CD4-positive, alpha-beta T cell (primary cell): Measurements from ENCODE around the gene BBS1. TPM values are rescaled to one million over a fixed set of nuclear protein-coding genes. Genes with fewer than 3 reads are reported as not detected.
A peak's percentile ranks its signal among the peaks of the same experiment; 100 is the strongest.

ENCODE experiments used
- ATAC-seq: fragments of 200-7000 bp; cut with Tn5 transposase; one replicate; pipeline ENCODE4 v1.10.0; 2022; ENCODE audit warnings: mild to moderate bottlenecking; ENCODE audit not compliant: poor library complexity
- CTCF ChIA-PET: fragments of 350-600 bp; sonication (Branson Sonifier 250); formaldehyde crosslinking; loops from one replicate; lab custom pipeline; 2021; ENCODE audit warnings: antibody characterized with exemption, inconsistent platforms; lab: Charles Lee
- POLR2A ChIA-PET: fragments of 350-600 bp; sonication (Branson Sonifier 250); formaldehyde crosslinking; loops from one replicate; lab custom pipeline; 2021; ENCODE audit warnings: antibody characterized with exemption, inconsistent platforms; lab: Charles Lee
- DNase-seq, 14 experiments: peaks; one replicate each; pipeline ENCODE4 v3.0.0-alpha.2; 2013 to 2020; ENCODE audit warnings: mixed read lengths in 2 of 14
- H3K27ac ChIP-seq, 2 donors: one replicate each; pipeline versions ENCODE4 v1.5.1 to v1.7.0; 2013; ENCODE audit warnings: low read length in 2 of 2, low read depth in 1 of 2, mild to moderate bottlenecking in 1 of 2
- H3K27me3 ChIP-seq, 2 experiments: 1 replicate in 1 of 2; 2 replicates in 1 of 2; pipeline versions ENCODE4 v1.6.1 to v1.7.0; 2013; ENCODE audit warnings: low read length in 2 of 2, control low read depth in 1 of 2, mild to moderate bottlenecking in 1 of 2, moderate library complexity in 1 of 2; ENCODE audit not compliant: insufficient read depth in 2 of 2, control insufficient read depth in 1 of 2
- H3K36me3 ChIP-seq: one replicate; pipeline ENCODE4 v1.6.1; 2013; ENCODE audit warnings: low read length, control low read depth; ENCODE audit not compliant: insufficient read depth
- H3K4me1 ChIP-seq: one replicate; pipeline ENCODE4 v1.6.1; 2013; ENCODE audit warnings: low read length, control low read depth; ENCODE audit not compliant: insufficient read depth
- H3K4me3 ChIP-seq: one replicate; pipeline ENCODE4 v1.5.1; 2013; ENCODE audit warnings: mild to moderate bottlenecking, low read length, moderate library complexity
- H3K9me3 ChIP-seq, 2 experiments: 1 replicate in 1 of 2; 2 replicates in 1 of 2; pipeline versions ENCODE4 v1.6.1 to v1.7.0; 2013; ENCODE audit warnings: low read length in 2 of 2, mild to moderate bottlenecking in 2 of 2, control low read depth in 1 of 2, moderate library complexity in 1 of 2; ENCODE audit not compliant: control insufficient read depth in 1 of 2, insufficient read depth in 1 of 2
- H3K27ac Mint-ChIP-seq: one replicate; pipeline ENCODE4 v1.8.0; 2020; ENCODE audit warnings: mixed read lengths
- H3K27me3 Mint-ChIP-seq: one replicate; pipeline ENCODE4 v1.8.0; 2021; ENCODE audit warnings: mixed read lengths
- H3K36me3 Mint-ChIP-seq: one replicate; pipeline ENCODE4 v1.8.0; 2021; ENCODE audit warnings: low read depth, mixed read lengths
- H3K4me1 Mint-ChIP-seq: one replicate; pipeline ENCODE4 v1.8.0; 2021; ENCODE audit warnings: low read depth, mixed read lengths
- H3K4me3 Mint-ChIP-seq: one replicate; pipeline ENCODE4 v1.8.0; 2020; ENCODE audit warnings: mild to moderate bottlenecking, mixed read lengths
- H3K9me3 Mint-ChIP-seq: one replicate; pipeline ENCODE4 v1.8.0; 2020; ENCODE audit warnings: mixed read lengths
- intact Hi-C, 2 experiments: fragments of 100-400 bp; cut with DNase I in 1 of 2; cut with micrococcal nuclease in 1 of 2; formaldehyde crosslinking; loops; one replicate each; pipeline versions ENCODE4 v1.15.1 to v1.9.0; 2023 to 2025; cut with DNase I, micrococcal nuclease
- total RNA-seq, 174 experiments: library from RNA in 2 of 174; stranded (reverse) in 2 of 174; gene quantifications; one replicate each; pipeline ENCODE4 v1.2.3 and lab custom pipeline; 2021 to 2026
- TF ChIP-seq, protein P1 (sequence below): fragments of 200-600 bp; IDR thresholded peaks from one replicate; pipeline ENCODE4 v1.8.0; 2022; ENCODE audit warnings: antibody characterized with exemption, mild to moderate bottlenecking

Gene BBS1
- total RNA-seq, 2 experiments from 2014 or later: 11.7 to 11.9 TPM

DNA sequence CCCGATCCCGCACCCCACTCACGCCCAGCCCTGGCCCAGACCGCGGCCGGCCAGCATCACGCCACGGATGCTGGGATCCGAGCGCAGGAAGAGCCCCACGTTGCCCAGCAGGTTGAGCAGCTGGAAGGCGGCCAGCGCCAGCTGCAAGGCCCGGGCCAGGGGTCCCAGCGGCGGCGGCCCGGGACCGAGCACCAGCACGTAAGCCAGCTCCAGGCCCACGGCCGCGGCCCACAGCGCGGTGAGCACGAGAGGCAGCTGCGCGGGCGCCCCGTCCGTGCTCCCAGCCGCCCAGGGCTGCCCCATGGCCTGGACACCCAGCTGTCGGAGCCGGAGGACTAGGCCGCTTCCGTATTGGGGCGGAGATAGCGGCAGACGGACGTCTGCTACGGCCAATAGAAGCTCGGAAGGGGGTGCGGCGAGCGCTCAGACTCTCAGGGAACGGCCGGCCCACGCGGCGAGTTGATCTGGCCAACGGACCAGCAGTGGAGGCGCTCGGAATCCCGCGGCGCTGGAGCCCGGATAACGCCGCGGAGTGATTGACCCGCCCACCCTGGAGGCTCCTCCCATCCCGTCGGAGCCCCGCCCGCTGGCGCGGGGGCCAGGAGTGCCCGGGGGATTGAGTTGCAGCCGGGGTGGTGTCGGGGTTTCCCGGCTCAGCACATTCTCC is 35.4 kb downstream of the BBS1 start, which contains the start of gene ZDHHC24:
Gene ZDHHC24, minus strand, starts transcription at position 348 of the 667 bp plus-strand sequence. Its CDS starts 45 bp downstream, at position 303.
- peaks cover 28% of the 10 kb centered on the region for H3K36me3 Mint-ChIP-seq
- H3K27me3 Mint-ChIP-seq: no peaks in the 10 kb centered on the region
- Histone ChIP-seq H3K36me3 (peaks cover 18% of the 10 kb centered on the region), H3K27me3 (no peaks in the 10 kb centered on the region), H3K4me1 (peaks cover 44% of the 10 kb centered on the region), H3K27ac (peak within 1 kb of the TSS; percentile 69 to 70), H3K4me3 (peak within 1 kb of the TSS; percentile 76), H3K9me3 (no peaks in the 10 kb centered on the region)
- H3K4me3 Mint-ChIP-seq: peak within 1 kb of the TSS; percentile 90
- intact Hi-C loops: loop anchor here (2.0 kb wide), 2 partner anchors 65 to 79 kb away; partner anchors contain the start of genes DPP3 (in 1 of the 2) and PELI3 (in 1 of the 2)
- ChIA-PET CTCF (interaction anchor here (1.7 to 1.9 kb wide), 2 partner anchors 107 to 133 kb away, joined by 6 to 12 read pairs; partner anchors contain the start of genes MRPL11 and RBM4B), POLR2A (interaction anchor here (0.9 to 4.8 kb wide), 18 partner anchors 13 to 694 kb away, joined by 3 to 26 read pairs (median 6); partner anchors contain the start of genes BBS1, CTSF, DPP3 and MRPL11)
- DNase-seq: peak; percentile 59 to 92 (median 73)
- ATAC-seq: peak; percentile 82
- no peaks in the 10 kb centered on the region for H3K9me3 Mint-ChIP-seq
- TF ChIP-seq, protein P1, sequence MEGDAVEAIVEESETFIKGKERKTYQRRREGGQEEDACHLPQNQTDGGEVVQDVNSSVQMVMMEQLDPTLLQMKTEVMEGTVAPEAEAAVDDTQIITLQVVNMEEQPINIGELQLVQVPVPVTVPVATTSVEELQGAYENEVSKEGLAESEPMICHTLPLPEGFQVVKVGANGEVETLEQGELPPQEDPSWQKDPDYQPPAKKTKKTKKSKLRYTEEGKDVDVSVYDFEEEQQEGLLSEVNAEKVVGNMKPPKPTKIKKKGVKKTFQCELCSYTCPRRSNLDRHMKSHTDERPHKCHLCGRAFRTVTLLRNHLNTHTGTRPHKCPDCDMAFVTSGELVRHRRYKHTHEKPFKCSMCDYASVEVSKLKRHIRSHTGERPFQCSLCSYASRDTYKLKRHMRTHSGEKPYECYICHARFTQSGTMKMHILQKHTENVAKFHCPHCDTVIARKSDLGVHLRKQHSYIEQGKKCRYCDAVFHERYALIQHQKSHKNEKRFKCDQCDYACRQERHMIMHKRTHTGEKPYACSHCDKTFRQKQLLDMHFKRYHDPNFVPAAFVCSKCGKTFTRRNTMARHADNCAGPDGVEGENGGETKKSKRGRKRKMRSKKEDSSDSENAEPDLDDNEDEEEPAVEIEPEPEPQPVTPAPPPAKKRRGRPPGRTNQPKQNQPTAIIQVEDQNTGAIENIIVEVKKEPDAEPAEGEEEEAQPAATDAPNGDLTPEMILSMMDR: no peak
- peak within 1 kb of the TSS; percentile 75 for H3K27ac Mint-ChIP-seq
- peaks cover 39% of the 10 kb centered on the region for H3K4me1 Mint-ChIP-seq

DNA sequence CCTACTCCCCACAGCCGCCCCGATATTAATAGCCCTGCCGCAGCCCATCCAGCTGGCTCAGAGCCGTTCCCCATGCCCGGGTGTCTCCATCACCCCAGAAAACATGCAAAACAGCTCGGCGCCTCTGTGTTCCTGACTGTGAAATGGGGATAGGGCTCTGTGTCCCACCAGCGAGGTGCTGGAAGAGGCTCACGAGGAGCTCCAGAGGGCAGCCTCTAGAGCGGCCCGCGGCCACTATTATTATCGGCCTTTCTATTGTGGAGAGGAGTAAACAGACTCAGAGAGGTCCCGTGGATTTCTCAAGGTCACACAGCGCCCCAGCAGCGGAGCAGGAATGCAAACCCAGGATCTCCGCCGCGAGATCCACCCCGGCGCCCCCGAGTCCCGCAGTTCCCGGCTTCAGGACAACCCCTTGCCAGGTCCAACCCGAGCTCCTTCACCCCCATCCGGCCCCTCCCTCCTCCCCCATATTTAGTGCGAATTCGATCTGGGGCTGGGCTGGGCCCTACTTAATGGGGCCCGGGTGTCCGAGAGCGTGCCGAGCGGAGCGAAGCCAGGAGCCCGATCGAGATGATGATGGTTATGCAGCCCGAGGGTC is 36.0 kb downstream of the BBS1 start, which contains the start of gene ACTN3:
Gene ACTN3, plus strand, starts transcription at position 536 of the 598 bp plus-strand sequence. Its CDS starts 35 bp downstream, at position 571.
- Histone ChIP-seq H3K4me1 (peaks cover 44% of the 10 kb centered on the region), H3K27me3 (no peaks in the 10 kb centered on the region), H3K9me3 (no peaks in the 10 kb centered on the region), H3K27ac (peak within 1 kb of the TSS; percentile 69 to 70), H3K36me3 (peaks cover 15% of the 10 kb centered on the region), H3K4me3 (peak within 1 kb of the TSS; percentile 76)
- Mint-ChIP-seq H3K27ac (peak within 1 kb of the TSS; percentile 75), H3K4me1 (peaks cover 36% of the 10 kb centered on the region), H3K9me3 (no peaks in the 10 kb centered on the region), H3K36me3 (peaks cover 22% of the 10 kb centered on the region), H3K27me3 (no peaks in the 10 kb centered on the region), H3K4me3 (peak within 1 kb of the TSS; percentile 90)
- intact Hi-C loops: loop anchor here (2.0 kb wide), 2 partner anchors 66 to 80 kb away; partner anchors contain the start of genes DPP3 (in 1 of the 2) and PELI3 (in 1 of the 2)
- ChIA-PET CTCF (interaction anchor here (1.7 to 1.9 kb wide), 2 partner anchors 108 to 132 kb away, joined by 6 to 12 read pairs; partner anchors contain the start of genes MRPL11 and RBM4B), POLR2A (interaction anchor here (0.9 to 4.8 kb wide), 17 partner anchors 9 to 693 kb away, joined by 3 to 26 read pairs (median 7); partner anchors contain the start of genes BBS1, CTSF, DPP3 and MRPL11)
- TF ChIP-seq, protein P1: no peak
- DNase-seq (peak in 4 of 14 experiments; percentile 11 to 49 (median 32)), ATAC-seq (no peak)
